Peyer's patch (tissue), 4 donors: Measurements from ENCODE around the gene DOC2A.

Source experiments
- CTCF ChIP-seq, 6 experiments: fragments of 450-650 bp in 4 of 6; fragments of 200-600 bp in 2 of 6; sonication (generic) in 1 of 6; IDR thresholded peaks; one replicate each; pipeline ENCODE4 v1.5.1; 2017 to 2019; ENCODE audit warnings: antibody characterized with exemption in 6 of 6, mild to moderate bottlenecking in 3 of 6, moderate library complexity in 1 of 6
- POLR2A ChIP-seq, 2 donors: fragments of 450-650 bp; IDR thresholded peaks; one replicate each; pipeline ENCODE4 v1.5.1; 2017; ENCODE audit warnings: antibody characterized with exemption in 2 of 2, mild to moderate bottlenecking in 2 of 2, moderate library complexity in 2 of 2

DNA sequence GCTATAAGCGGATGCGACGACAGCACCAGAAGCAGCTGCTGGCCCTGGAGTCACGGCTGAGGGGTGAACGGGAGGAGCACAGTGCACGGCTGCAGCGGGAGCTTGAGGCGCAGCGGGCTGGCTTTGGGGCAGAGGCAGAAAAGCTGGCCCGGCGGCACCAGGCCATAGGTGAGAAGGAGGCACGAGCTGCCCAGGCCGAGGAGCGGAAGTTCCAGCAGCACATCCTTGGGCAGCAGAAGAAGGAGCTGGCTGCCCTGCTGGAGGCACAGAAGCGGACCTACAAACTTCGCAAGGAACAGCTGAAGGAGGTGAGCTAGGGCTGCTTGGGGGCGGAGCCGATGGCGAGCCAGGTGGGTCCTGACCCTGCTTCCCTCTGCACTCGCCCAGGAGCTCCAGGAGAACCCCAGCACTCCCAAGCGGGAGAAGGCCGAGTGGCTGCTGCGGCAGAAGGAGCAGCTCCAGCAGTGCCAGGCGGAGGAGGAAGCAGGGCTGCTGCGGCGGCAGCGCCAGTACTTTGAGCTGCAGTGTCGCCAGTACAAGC, 25.5 kb downstream of the DOC2A start:
- TF ChIP-seq CTCF (IDR thresholded peaks at IDR 0.05) (no peak), POLR2A (IDR thresholded peaks at IDR 0.05) (no peak)
